Endothelial cell of umbilical vein (primary cell): Measurements from ENCODE around the gene NDUFA12.

Experiments
- CTCF ChIP-seq, 2 donors: IDR thresholded peaks; 1 replicate in 1 of 2; 2 replicates in 1 of 2; pipeline ENCODE4 v1.5.1; 2011; ENCODE audit warnings: low read length in 2 of 2, mild to moderate bottlenecking in 2 of 2, moderate library complexity in 2 of 2, control low read depth in 1 of 2, inconsistent platforms in 1 of 2, low read depth in 1 of 2; ENCODE audit not compliant: insufficient read depth in 1 of 2; ENCODE audit errors: extremely low read depth in 1 of 2
- EZH2 ChIP-seq: IDR thresholded peaks from 2 replicates; pipeline ENCODE4 v1.6.1; 2012; ENCODE audit warnings: borderline replicate concordance, low read depth, mild to moderate bottlenecking, moderate library complexity, low read length, inconsistent platforms; ENCODE audit not compliant: severe bottlenecking
- FOS ChIP-seq: IDR thresholded peaks from 2 replicates; pipeline ENCODE4 v1.6.1; 2011; ENCODE audit warnings: mild to moderate bottlenecking, low read length, moderate library complexity, borderline replicate concordance; ENCODE audit not compliant: insufficient read depth
- JUN ChIP-seq: IDR thresholded peaks from 2 replicates; pipeline ENCODE4 v1.6.1; 2011; ENCODE audit warnings: borderline replicate concordance, low read depth; ENCODE audit not compliant: insufficient read length, insufficient read depth
- MYC ChIP-seq: IDR thresholded peaks from one replicate; pipeline ENCODE4 v1.6.1; 2011; ENCODE audit warnings: mild to moderate bottlenecking, low read depth, low read length
- POLR2A ChIP-seq: IDR thresholded peaks from 2 replicates; pipeline ENCODE4 v1.6.1; 2012; ENCODE audit warnings: low read depth, mild to moderate bottlenecking, control low read depth, low read length
- POLR2AphosphoS5 ChIP-seq: IDR thresholded peaks from 2 replicates; pipeline ENCODE4 v1.6.1; 2012; ENCODE audit warnings: low read depth, mild to moderate bottlenecking, control low read depth, low read length, moderate library complexity; ENCODE audit not compliant: insufficient read depth

- TF ChIP-seq EZH2 (no peak), POLR2AphosphoS5 (no peak), CTCF (IDR thresholded peaks at IDR 0.05; ENCODE audit: extremely low read depth in 1 of 2, insufficient read depth in 1 of 2, low read depth in 1 of 2, low read length in 2 of 2) (no peak), POLR2A (no peak), JUN (peak; percentile 76), MYC (no peak), FOS (peak; percentile 58)
Observed at GRCh38 chr12:94941440-94941862, 62.0 kb downstream of the NDUFA12 start.
